NT2/D1 (cell line): Measurements from ENCODE around the gene MTMR1.

ENCODE experiments used
- SUZ12 ChIP-seq: IDR thresholded peaks from 2 replicates; pipeline ENCODE4 v1.6.1; 2011; ENCODE audit not compliant: insufficient read length, insufficient read depth; ENCODE audit errors: extremely low read depth
- YY1 ChIP-seq: IDR thresholded peaks from 2 replicates; pipeline ENCODE4 v1.6.1; 2011; ENCODE audit not compliant: insufficient read length, insufficient read depth
- ZNF274 ChIP-seq: IDR thresholded peaks from 2 replicates; pipeline ENCODE4 v1.6.1; 2011; ENCODE audit warnings: mild to moderate bottlenecking, low read depth, low read length

- TF ChIP-seq ZNF274 (no peak), YY1 (no peak), SUZ12 (no peak)
These were observed 66.6 kb downstream of the MTMR1 start for GRCh38 chrX:150759568-150760416.
